GM12892 (cell line): Measurements from ENCODE around the gene PMEPA1.

Source experiments
- POLR2A ChIP-seq: IDR thresholded peaks from 2 replicates; pipeline ENCODE4 v1.6.1; 2011; ENCODE audit warnings: low read depth, low read length, control low read depth
- TAF1 ChIP-seq: IDR thresholded peaks from 2 replicates; pipeline ENCODE4 v1.6.1; 2011; ENCODE audit warnings: low read depth, mild to moderate bottlenecking, control low read depth, low read length, borderline replicate concordance

DNA sequence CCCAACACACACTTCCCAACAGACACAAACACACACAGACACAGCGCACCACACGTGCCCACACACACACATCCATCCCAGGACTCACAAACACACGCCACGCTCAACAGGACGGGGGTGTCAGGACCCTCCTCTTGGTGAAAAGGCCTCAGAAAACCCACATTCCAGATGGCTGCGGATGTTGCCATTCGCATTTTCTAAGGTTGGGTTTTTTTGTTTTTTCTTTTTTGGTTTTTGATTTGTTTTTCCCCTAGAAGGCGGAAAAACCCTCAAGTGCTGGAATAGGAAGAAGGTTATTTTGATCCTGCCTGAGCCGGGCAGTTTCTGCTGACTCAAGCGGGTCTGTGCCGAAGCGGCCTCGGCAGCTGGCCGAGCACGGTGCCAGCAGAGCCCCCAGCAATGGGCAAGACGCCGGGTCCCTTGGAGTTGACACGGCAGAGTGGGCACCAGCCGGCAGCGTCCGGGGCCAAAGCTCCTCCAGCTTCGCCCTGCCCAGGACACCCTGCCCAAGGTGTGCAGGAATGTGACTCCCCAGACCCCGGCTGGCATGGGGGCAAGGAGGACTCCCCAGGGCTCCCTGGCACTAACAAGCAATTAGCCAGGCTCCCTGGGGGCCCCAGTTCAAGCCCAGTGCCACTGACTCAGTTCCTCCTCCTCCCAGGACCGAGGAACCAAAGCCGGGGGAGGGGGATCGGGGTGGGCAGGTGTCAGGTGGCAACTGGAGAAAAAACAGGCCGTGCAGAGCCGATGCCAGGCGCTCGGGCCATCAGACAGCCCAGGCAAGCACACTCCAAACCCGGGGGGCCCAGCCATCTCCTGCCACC lies 48.7 kb downstream of the PMEPA1 start:
- no peak for TF ChIP-seq TAF1
- TF ChIP-seq POLR2A: no peak
